Measurements from ENCODE around the gene NUP93. TPM values are rescaled to one million over a fixed set of nuclear protein-coding genes. Genes with fewer than 3 reads are reported as not detected.

NUP93 gene
- 10 to 100 TPM; 25.7 to 38.7 TPM for total RNA-seq

DNA sequence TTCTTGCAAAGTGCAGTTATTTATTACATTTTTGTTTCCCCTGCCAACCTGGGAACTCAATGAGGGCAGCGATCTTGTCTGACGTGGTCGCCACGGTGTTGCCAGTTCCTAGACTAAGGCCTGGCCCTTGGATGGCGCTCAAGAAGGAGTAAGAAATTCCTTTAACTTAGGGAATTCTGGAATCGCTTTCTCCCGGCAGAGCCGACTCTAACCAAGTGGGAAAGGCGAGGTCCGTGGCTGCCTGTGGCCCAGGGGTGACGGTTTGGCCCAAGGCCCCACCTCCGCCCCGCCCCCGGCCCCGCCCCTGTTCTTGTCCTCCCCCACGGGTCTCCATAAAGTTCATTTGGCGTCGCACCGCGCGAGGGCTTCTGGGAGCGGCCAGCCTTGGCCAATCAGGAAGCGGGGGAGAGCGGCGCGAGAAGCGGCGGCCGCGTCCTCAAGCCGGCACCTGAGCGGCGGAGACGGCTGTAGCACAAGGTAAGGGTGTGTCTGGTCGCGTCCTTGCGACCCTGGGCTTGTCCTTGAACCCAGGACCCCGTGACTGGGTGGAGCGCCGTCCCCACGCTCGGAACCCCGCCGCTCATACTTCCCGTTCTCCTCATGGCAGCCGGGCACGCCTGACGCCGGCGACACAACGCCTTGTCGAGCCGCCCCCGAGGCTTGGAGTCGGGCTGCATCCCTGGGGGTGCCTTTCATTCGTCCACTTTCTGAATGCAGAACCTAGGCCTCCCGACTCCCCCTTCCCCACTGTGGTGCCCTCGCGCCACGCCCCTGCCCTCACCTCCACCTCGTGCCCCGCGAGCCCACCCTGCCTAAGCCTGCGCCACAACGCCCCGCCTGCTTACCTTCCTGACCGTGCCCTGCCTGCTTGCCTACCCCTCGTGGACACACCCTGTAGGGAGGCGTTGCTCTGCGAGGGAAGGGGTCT is at the start of gene NUP93:
NUP93 (plus strand) TSS at position 395 of the 928 bp plus-strand sequence. CDS start 18,119 bp downstream, outside the sequence.
- Histone ChIP-seq H3K4me3 (peak within 1 kb of the TSS; percentile 73), H3K27me3 (replicated peaks; ENCODE audit: insufficient read depth) (no peaks in the 10 kb centered on the region), H3K9me3 (no peaks in the 10 kb centered on the region), H3K4me1 (ENCODE audit: control insufficient read depth in 1 of 2, low read depth in 2 of 2) (peaks cover 22 to 36% of the 10 kb centered on the region in 2 donors), H3K27ac (peak within 1 kb of the TSS; percentile 84 to 85), H3K36me3 (no peaks in the 10 kb centered on the region)
- DNase-seq (ENCODE audit: low spot score) (peak; percentile 63), ATAC-seq (ENCODE audit: insufficient number of reproducible peaks, low FRiP score, low read depth) (peak; percentile 91)
- TF ChIP-seq, protein P1, sequence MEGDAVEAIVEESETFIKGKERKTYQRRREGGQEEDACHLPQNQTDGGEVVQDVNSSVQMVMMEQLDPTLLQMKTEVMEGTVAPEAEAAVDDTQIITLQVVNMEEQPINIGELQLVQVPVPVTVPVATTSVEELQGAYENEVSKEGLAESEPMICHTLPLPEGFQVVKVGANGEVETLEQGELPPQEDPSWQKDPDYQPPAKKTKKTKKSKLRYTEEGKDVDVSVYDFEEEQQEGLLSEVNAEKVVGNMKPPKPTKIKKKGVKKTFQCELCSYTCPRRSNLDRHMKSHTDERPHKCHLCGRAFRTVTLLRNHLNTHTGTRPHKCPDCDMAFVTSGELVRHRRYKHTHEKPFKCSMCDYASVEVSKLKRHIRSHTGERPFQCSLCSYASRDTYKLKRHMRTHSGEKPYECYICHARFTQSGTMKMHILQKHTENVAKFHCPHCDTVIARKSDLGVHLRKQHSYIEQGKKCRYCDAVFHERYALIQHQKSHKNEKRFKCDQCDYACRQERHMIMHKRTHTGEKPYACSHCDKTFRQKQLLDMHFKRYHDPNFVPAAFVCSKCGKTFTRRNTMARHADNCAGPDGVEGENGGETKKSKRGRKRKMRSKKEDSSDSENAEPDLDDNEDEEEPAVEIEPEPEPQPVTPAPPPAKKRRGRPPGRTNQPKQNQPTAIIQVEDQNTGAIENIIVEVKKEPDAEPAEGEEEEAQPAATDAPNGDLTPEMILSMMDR (IDR thresholded peaks at IDR 0.05) = no peak

DNA sequence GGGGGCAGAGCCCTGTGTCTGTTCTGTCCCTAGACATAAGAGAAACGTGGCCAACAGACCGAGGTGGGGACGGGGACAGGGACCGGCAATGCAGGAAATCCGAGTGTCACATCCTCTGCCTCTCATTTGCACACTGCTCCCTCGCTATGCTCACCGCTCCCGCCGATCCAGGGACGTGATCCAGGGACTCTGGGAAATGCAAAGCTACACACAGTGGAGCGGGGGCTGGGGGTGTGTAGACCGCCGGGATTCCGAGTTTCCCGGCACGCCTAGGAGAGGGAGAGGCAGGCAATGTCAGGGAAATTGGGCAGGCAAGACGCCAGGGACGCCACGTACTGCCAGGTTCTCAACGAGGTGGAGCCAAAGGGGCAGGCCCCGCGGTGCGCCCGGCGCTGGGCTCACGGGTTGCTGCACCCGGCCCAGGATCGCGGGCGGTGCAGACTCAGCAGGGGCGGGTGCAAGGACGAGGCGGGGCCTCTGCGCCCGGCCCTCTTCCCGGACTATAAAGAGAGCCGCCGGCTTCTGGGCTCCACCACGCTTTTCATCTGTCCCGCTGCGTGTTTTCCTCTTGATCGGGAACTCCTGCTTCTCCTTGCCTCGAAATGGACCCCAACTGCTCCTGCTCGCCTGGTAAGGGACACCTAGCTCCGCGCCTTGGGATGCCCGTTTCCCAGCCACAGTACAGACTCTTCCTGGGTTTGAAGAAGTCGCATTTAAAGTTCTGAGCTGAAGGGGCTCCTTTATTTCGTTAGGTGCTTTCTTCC is 47.8 kb upstream of the NUP93 start, which contains the start of gene MT1X:
MT1X (plus strand) TSS at position 532 of the 764 bp plus-strand sequence; CDS start at position 603, 71 bp downstream.
- Histone ChIP-seq H3K36me3 (no peaks in the 10 kb centered on the region), H3K27ac (peak within 1 kb of the TSS; percentile 80), H3K4me3 (peak within 1 kb of the TSS; percentile 85), H3K27me3 (replicated peaks; ENCODE audit: insufficient read depth) (no peaks in the 10 kb centered on the region), H3K4me1 (ENCODE audit: control insufficient read depth in 1 of 2, low read depth in 2 of 2) (peaks cover 20 to 35% of the 10 kb centered on the region in 2 donors), H3K9me3 (no peaks in the 10 kb centered on the region)
- TF ChIP-seq, protein P1 (IDR thresholded peaks at IDR 0.05) = no peak
- peak; percentile 80 for DNase-seq (ENCODE audit: low spot score)
- ATAC-seq (ENCODE audit: insufficient number of reproducible peaks, low FRiP score, low read depth) = peak; percentile 58

DNA sequence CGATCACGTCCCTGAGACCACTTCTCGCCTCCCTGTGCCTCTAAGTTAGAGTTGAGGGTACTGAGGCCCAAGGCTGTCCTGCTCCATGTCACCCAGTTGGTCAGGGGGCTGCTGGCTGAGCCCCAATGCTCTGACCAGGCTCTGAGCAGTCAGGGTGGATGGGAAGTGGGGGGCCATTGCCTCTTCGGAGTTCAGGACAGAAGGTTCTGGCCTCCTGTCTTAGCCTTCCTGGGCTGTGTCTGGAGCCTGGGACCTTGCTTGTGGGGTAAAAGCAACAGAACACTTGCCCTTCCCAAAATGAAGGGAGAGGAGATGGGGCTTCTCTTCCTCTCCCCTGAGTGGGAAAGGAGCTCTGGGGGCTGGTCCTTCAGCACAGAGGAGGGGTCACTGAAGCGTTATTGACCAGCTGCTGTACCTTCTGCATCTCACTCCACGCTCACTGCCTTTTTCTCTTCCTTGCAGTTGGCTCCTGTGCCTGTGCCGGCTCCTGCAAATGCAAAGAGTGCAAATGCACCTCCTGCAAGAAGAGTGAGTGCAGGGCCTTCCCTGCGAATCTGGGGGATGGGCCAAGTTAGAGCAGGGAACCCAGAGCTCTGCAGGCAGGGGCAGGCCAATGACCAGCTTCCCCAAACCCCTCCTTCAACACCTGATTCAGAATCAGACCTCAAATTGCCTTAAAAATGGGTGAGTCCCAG is 47.1 kb upstream of the NUP93 start:
- ATAC-seq (ENCODE audit: insufficient number of reproducible peaks, low FRiP score, low read depth) (no peak), DNase-seq (ENCODE audit: low spot score) (no peak)
- H3K27me3 ChIP-seq (replicated peaks; ENCODE audit: insufficient read depth) = no peaks in the 10 kb centered on the region
- peak overlapping the region; percentile 80 for H3K27ac ChIP-seq
- H3K4me3 ChIP-seq = peak overlapping the region; percentile 85
- H3K36me3 ChIP-seq = no peaks in the 10 kb centered on the region
- TF ChIP-seq, protein P1 (IDR thresholded peaks at IDR 0.05) = no peak
- peaks cover 20 to 35% of the 10 kb centered on the region in 2 donors for H3K4me1 ChIP-seq (ENCODE audit: control insufficient read depth in 1 of 2, low read depth in 2 of 2)
- no peaks in the 10 kb centered on the region for H3K9me3 ChIP-seq

DNA sequence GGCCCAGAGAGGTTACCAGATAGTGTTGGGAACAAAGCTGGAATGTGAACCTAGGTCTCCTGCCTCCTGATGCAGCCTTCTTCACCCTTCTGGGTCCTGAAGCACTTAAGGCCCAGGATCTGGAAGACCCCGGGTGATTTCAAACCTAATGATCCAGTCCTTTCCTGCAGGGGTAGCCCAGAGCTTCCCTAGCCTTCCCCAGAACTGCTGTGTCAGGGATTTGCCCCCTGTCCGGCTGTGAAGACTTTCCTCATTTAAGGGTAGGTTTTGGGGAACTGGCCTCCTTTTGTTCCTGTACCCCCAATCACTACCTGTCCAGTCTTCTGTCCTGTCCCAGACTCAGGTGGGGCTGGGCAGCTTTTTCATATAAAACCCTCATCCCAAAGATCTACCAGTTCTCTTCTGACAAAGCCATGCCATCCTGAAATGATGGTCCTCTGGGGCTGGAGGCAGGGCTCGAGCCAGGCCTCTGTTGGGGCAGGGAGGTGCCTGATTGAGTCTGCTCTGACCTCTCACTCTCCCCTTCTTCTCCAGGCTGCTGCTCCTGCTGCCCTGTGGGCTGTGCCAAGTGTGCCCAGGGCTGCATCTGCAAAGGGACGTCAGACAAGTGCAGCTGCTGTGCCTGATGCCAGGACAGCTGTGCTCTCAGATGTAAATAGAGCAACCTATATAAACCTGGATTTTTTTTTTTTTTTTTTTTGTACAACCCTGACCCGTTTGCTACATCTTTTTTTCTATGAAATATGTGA is 46.3 kb upstream of the NUP93 start:
- TF ChIP-seq, protein P1 (IDR thresholded peaks at IDR 0.05) = no peak
- H3K27me3 ChIP-seq (replicated peaks; ENCODE audit: insufficient read depth) = no peaks in the 10 kb centered on the region
- ATAC-seq (ENCODE audit: insufficient number of reproducible peaks, low FRiP score, low read depth) = no peak
- peaks cover 20 to 35% of the 10 kb centered on the region in 2 donors for H3K4me1 ChIP-seq (ENCODE audit: control insufficient read depth in 1 of 2, low read depth in 2 of 2)
- DNase-seq (ENCODE audit: low spot score) = no peak
- peak overlapping the region; percentile 80 for H3K27ac ChIP-seq
- H3K36me3 ChIP-seq = no peaks in the 10 kb centered on the region
- H3K9me3 ChIP-seq = no peaks in the 10 kb centered on the region
- peak overlapping the region; percentile 85 for H3K4me3 ChIP-seq
